Measurements from ENCODE around the gene GTF2E1. TPM values are rescaled to one million over a fixed set of nuclear protein-coding genes. Genes with fewer than 3 reads are reported as not detected.
"Not testable (repeated sequence)": the region's sequence is repeated elsewhere in the genome, so short reads cannot be mapped to it uniquely, and the experiment has no call there.

GTF2E1 gene
- total RNA-seq, 1 donor: 32.4 TPM

GRCh38 chr3:120710369-120710768 is 32.2 kb upstream of the GTF2E1 start:
- DNase-seq (ENCODE audit: low read depth): no peak
- no peak for TF ChIP-seq CTCF (IDR thresholded peaks at IDR 0.05; ENCODE audit: insufficient read depth, low read depth, low read length)

DNA sequence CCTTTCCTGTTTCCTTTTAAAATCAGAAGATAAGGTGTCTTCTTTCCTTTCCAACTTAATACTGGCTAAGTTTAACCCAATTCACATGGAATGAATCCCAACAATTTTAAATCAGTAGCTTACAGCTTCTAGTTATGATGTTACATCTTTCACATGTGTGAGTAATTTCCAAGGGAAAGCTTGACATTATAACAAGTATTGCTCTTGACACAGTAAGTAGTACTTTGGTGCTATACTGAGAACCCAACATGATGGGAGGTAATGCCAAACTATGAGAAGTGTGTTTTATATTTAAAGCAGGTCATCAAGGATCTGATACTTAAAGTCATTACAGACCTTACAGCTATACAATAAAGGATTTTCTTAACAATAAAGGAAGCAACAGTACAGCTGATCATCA is 29.3 kb upstream of the GTF2E1 start:
- no peak for DNase-seq (ENCODE audit: low read depth)
- TF ChIP-seq CTCF (IDR thresholded peaks at IDR 0.05; ENCODE audit: insufficient read depth, low read depth, low read length): no peak
- H3K4me3 ChIP-seq (ENCODE audit: low read depth, low read length): no peak overlapping the region

More at GRCh38 chr3:120710369-120710768, 32.2 kb upstream of the GTF2E1 start:
- H3K4me3 ChIP-seq (ENCODE audit: low read depth, low read length): no peak overlapping the region

DNA sequence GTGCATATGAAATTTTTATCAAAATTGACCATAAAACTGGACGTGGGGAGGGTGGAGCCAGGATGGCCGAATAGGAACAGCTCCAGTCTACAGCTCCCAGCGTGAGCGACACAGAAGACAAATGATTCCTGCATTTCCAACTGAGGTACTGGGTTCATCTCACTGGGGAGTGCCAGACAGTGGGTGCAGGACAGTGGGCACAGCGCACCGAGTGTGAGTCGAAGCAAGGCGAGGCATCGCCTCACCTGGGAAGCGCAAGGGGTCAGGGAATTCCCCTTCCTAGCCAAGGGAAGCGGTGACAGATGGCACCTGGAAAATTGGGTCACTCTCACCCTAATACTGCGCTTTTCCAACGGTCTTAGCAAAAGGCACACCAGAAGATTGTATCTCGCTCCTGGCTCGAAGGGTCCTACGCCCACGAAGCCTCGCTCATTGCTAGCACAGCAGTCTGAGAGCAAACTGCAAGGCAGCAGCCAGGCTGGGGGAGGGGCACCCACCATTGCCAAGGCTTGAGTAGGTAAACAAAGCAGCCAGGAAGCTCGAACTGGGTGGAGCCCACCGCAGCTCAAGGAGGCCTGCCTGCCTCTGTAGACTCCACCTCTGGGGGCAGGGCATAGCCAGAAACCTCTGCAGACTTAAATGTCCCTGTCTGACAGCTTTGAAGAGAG is 23.2 kb upstream of the GTF2E1 start:
- H3K4me3 ChIP-seq (ENCODE audit: low read depth, low read length): peak overlapping the region; percentile 31
- peak; percentile 12 for DNase-seq (ENCODE audit: low read depth)

- H3K4me3 ChIP-seq (ENCODE audit: low read depth, low read length): no peak overlapping the region
- peak; percentile 9 for DNase-seq (ENCODE audit: low read depth)
- no peak for TF ChIP-seq CTCF (IDR thresholded peaks at IDR 0.05; ENCODE audit: insufficient read depth, low read depth, low read length)
These were observed 15.8 kb upstream of the GTF2E1 start for GRCh38 chr3:120726791-120727190.

DNA sequence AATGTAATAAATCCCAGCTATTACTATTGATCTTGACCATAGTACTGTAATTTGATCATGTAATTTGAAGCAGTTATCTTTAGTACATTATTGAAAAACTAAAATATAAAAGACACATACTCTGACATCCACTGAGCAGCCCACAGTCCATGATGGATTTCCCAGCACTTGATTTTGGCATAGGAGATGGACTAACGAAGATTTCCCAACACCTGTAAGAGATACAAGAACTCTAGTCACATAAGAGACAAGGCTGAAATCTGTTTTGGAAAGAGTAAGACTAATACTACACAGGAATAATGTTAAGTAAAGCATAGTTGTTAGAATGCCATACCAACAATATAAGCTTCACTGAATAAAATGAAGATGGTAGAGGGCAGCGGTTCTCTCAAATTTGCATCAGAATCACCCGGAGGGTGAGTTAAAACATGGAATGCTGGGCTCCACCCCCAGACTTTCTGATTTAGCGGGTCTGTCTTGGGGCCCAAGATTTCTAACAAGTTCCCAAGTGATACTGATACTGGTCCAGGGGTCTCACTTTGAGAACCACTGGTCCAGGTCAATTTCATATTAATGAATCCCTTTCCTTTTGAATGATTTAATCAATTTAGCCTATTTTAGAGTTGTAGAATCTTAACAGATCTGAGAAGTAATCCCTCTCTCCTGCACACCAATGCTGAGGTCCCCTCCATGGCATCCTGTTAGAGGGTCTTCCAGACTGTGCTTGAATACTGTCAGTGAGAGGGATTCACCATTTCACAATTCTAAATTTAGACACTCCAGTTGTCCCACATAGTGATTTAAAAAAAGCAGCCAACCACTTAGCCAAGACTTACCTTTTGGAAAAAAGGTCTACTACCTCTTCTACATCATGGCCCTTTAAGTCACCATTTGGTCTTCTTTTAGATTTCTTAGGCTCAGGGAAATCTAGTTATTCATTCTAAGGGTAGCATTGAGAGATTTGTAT is 11.7 kb upstream of the GTF2E1 start:
- no peak overlapping the region for H3K4me3 ChIP-seq (ENCODE audit: low read depth, low read length)
- DNase-seq (ENCODE audit: low read depth): no peak
- no peak for TF ChIP-seq CTCF (IDR thresholded peaks at IDR 0.05; ENCODE audit: insufficient read depth, low read depth, low read length)

- not testable (repeated sequence) for H3K4me3 ChIP-seq (ENCODE audit: low read depth, low read length); DNase-seq (ENCODE audit: low read depth)
These were observed 4.5 kb upstream of the GTF2E1 start for GRCh38 chr3:120738006-120738405.

GRCh38 chr3:120741320-120741719 is 1.2 kb upstream of the GTF2E1 start:
- H3K4me3 ChIP-seq (ENCODE audit: low read depth, low read length): peak overlapping the region; percentile 75
- TF ChIP-seq CTCF (IDR thresholded peaks at IDR 0.05; ENCODE audit: insufficient read depth, low read depth, low read length): no peak
- no peak for DNase-seq (ENCODE audit: low read depth)

All from fibroblast of villous mesenchyme (primary cell).